ENCODE measurements around the gene C8B.

- TF ChIP-seq CTCF (IDR thresholded peaks at IDR 0.05) (no peak), POLR2AphosphoS5 (IDR thresholded peaks at IDR 0.05; ENCODE audit: insufficient read depth in 1 of 2, low read depth in 1 of 2) (no peak)
These were observed 26.6 kb downstream of the C8B start for GRCh38 chr1:56939209-56939608.
